ENCODE measurements around the gene LCORL.
"Not testable (repeated sequence)": the region's sequence is repeated elsewhere in the genome, so short reads cannot be mapped to it uniquely, and the experiment has no call there.

The LCORL gene

GRCh38 chr4:17867276-17867675, 154.3 kb downstream of the LCORL start:
- no peak overlapping the region for H3K27ac ChIP-seq
- no peak overlapping the region for H3K4me3 ChIP-seq

- no peak overlapping the region for H3K4me3 ChIP-seq
- H3K27ac ChIP-seq, result no peak overlapping the region
Observed at GRCh38 chr4:17866810-17867209, 154.7 kb downstream of the LCORL start.

- H3K27ac ChIP-seq, result no peak overlapping the region
Observed at GRCh38 chr4:17865866-17866363, 155.6 kb downstream of the LCORL start.

GRCh38 chr4:17861906-17862305, 159.6 kb downstream of the LCORL start:
- H3K27ac ChIP-seq, H3K4me3 ChIP-seq: not testable (repeated sequence)

More at GRCh38 chr4:17865866-17866363, 155.6 kb downstream of the LCORL start:
- no peak overlapping the region for H3K4me3 ChIP-seq

- Histone ChIP-seq H3K4me3 (no peak overlapping the region), H3K27ac (no peak overlapping the region)
Observed at GRCh38 chr4:17859793-17860406, 161.7 kb downstream of the LCORL start.

GRCh38 chr4:17854036-17854435, 167.5 kb downstream of the LCORL start:
- H3K27ac ChIP-seq, result no peak overlapping the region
- H3K4me3 ChIP-seq, result no peak overlapping the region

- no peak overlapping the region for H3K4me3 ChIP-seq
Observed at GRCh38 chr4:17851959-17852358, 169.6 kb downstream of the LCORL start.

GRCh38 chr4:17850295-17850694, 171.3 kb downstream of the LCORL start:
- H3K4me3 ChIP-seq, H3K27ac ChIP-seq: not testable (repeated sequence)

More at GRCh38 chr4:17851959-17852358, 169.6 kb downstream of the LCORL start:
- no peak overlapping the region for H3K27ac ChIP-seq

- H3K4me3 ChIP-seq, result no peak overlapping the region
- H3K27ac ChIP-seq, result no peak overlapping the region
Observed at GRCh38 chr4:17846266-17846665, 175.3 kb downstream of the LCORL start.

GRCh38 chr4:17823871-17824669, 197.5 kb downstream of the LCORL start:
- H3K4me3 ChIP-seq, result no peak overlapping the region
- peak overlapping the region in 1 of 21 experiments; percentile 61 for H3K27ac ChIP-seq

GRCh38 chr4:17817027-17817426, 204.5 kb downstream of the LCORL start:
- no peak overlapping the region for H3K4me3 ChIP-seq

GRCh38 chr4:17816142-17816541, 205.4 kb downstream of the LCORL start:
- Histone ChIP-seq H3K4me3 (no peak overlapping the region), H3K27ac (no peak overlapping the region)

More at GRCh38 chr4:17817027-17817426, 204.5 kb downstream of the LCORL start:
- H3K27ac ChIP-seq, result peak overlapping the region in 1 of 21 experiments; percentile 27

- Histone ChIP-seq H3K4me3 (no peak overlapping the region), H3K27ac (peak overlapping the region in 3 of 21 experiments; percentile 0 to 35 (median 19))
Observed at GRCh38 chr4:17814140-17814539, 207.4 kb downstream of the LCORL start.

GRCh38 chr4:17812801-17813200, 208.8 kb downstream of the LCORL start:
- Histone ChIP-seq H3K27ac (peak overlapping the region in 1 of 21 experiments; percentile 38), H3K4me3 (no peak overlapping the region)

- peak overlapping the region in 2 of 21 experiments; percentile 38 to 91 for H3K27ac ChIP-seq
Observed at GRCh38 chr4:17812125-17812524, 209.4 kb downstream of the LCORL start.

GRCh38 chr4:17811078-17811603, 210.4 kb downstream of the LCORL start:
- H3K4me3 ChIP-seq, result peak overlapping the region; percentile 59 to 95 (median 66)
- peak overlapping the region in 16 of 21 experiments; percentile 18 to 98 (median 68) for H3K27ac ChIP-seq

More at GRCh38 chr4:17812125-17812524, 209.4 kb downstream of the LCORL start:
- no peak overlapping the region for H3K4me3 ChIP-seq

GRCh38 chr4:17810260-17811077, 211.1 kb downstream of the LCORL start, which contains the start of the genes DCAF16 and NCAPG:
Gene DCAF16, minus strand, starts transcription at chr4:17810757. Its CDS starts 6,616 bp downstream, at chr4:17804141.
Gene NCAPG, plus strand, starts transcription at chr4:17810979. Its CDS starts 99 bp downstream, at chr4:17811078.
- Histone ChIP-seq H3K4me3 (peak within 1 kb of the TSS; percentile 59 to 95 (median 66)), H3K27ac (peak within 1 kb of the TSS; percentile 49 to 98 (median 95))

GRCh38 chr4:17809667-17810066, 211.9 kb downstream of the LCORL start:
- H3K27ac ChIP-seq, result peak overlapping the region in 19 of 21 experiments; percentile 83 to 98 (median 96)
- H3K4me3 ChIP-seq, result peak overlapping the region; percentile 59 to 95 (median 66)

GRCh38 chr4:17807446-17807845, 214.1 kb downstream of the LCORL start:
- Histone ChIP-seq H3K27ac (no peak overlapping the region), H3K4me3 (no peak overlapping the region)

Data from skin epidermis (tissue), 12 donors.